ENCODE measurements around the gene ZBTB7C.

DNA sequence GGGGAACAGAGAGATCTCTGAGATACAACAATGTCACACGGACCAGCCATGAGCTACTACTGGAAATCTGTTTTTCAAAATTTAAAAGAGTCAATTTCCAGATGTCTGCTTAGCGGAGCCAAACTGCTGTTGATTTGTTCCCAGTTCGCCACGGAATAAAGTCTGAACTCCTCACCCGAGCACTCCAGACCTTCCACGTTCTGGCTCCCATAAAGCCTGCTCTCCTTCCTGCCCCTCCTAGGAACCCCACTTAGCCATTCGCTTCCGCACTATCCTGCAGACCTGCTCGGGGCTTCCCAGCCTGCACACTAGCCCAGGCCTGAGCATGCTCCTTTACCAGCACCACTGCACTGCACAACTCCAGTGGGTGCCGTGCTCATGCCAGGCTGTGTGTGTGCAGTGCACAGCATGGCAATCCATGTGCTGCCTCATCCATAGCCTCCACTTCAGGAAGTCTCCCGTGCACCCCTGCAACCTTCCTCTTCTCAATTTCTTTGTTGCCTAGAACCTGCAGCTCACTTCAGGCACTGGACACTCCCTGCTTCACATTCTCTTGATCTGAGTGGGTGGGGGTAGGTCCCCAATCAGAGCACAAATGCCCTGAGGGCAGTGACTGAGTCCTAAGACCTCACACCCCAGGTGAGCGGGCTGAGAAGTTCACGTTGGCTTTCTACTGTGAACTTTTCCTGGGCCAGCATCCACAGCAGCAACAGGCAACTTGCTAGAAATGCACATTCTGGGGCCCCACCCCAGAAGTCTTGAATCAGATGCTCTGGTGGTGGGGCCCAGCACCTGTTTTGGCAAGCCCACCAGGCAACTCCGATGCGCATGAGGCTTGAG lies 53.7 kb downstream of the ZBTB7C start:
- TF ChIP-seq, protein P1, sequence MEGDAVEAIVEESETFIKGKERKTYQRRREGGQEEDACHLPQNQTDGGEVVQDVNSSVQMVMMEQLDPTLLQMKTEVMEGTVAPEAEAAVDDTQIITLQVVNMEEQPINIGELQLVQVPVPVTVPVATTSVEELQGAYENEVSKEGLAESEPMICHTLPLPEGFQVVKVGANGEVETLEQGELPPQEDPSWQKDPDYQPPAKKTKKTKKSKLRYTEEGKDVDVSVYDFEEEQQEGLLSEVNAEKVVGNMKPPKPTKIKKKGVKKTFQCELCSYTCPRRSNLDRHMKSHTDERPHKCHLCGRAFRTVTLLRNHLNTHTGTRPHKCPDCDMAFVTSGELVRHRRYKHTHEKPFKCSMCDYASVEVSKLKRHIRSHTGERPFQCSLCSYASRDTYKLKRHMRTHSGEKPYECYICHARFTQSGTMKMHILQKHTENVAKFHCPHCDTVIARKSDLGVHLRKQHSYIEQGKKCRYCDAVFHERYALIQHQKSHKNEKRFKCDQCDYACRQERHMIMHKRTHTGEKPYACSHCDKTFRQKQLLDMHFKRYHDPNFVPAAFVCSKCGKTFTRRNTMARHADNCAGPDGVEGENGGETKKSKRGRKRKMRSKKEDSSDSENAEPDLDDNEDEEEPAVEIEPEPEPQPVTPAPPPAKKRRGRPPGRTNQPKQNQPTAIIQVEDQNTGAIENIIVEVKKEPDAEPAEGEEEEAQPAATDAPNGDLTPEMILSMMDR (IDR thresholded peaks at IDR 0.05), result no peak
- no peak for TF ChIP-seq EZH2 (IDR thresholded peaks at IDR 0.05)
- no peak for TF ChIP-seq EZH2phosphoT487 (IDR thresholded peaks at IDR 0.05)
